ENCODE results near the gene CACNA1C. TPM values are rescaled to one million over a fixed set of nuclear protein-coding genes. Genes with fewer than 3 reads are reported as not detected.

CACNA1C gene
- total and polyA plus RNA-seq, 5 donors = 34.6 to 163 (median 123) TPM

GRCh38 chr12:2586156-2587038, 533.6 kb downstream of the CACNA1C start:
- Histone ChIP-seq H3K27ac (ENCODE audit: low read length) (no peak overlapping the region), H3K4me3 (ENCODE audit: low read length) (no peak overlapping the region), H3K27me3 (ENCODE audit: control insufficient read depth, insufficient read depth) (no peaks in the 10 kb centered on the region), H3K9me3 (ENCODE audit: control insufficient read depth, low read length) (no peaks in the 10 kb centered on the region), H3K4me1 (ENCODE audit: control insufficient read depth, insufficient read depth, low read length) (no peaks in the 10 kb centered on the region)
- ATAC-seq (peak in 1 of 2 donors; percentile 22), DNase-seq (no peak)
- intact Hi-C loops (cut with DNase I) = loop anchor here in 1 of 4 donors (10.0 kb wide), 1 partner anchor 542 kb away; no protein-coding TSS in a partner anchor
- WGBS = 68% methylated on average over 12 of the region's 12 CpGs

GRCh38 chr12:2588345-2588744, 535.6 kb downstream of the CACNA1C start:
- no peak overlapping the region for H3K4me3 ChIP-seq (ENCODE audit: low read length)
- no peak for ATAC-seq
- peaks cover 3% of the 10 kb centered on the region for H3K9me3 ChIP-seq (ENCODE audit: control insufficient read depth, low read length)
- H3K27ac ChIP-seq (ENCODE audit: low read length) = no peak overlapping the region
- intact Hi-C loops (cut with DNase I) = loop anchor here in 1 of 4 donors (10.0 kb wide), 1 partner anchor 544 kb away; no protein-coding TSS in a partner anchor
- no peaks in the 10 kb centered on the region for H3K27me3 ChIP-seq (ENCODE audit: control insufficient read depth, insufficient read depth)
- H3K4me1 ChIP-seq (ENCODE audit: control insufficient read depth, insufficient read depth, low read length) = no peaks in the 10 kb centered on the region
- no peak for DNase-seq
- WGBS = 85% methylated on average over 7 of the region's 7 CpGs

GRCh38 chr12:2589381-2589780, 536.6 kb downstream of the CACNA1C start:
- Histone ChIP-seq H3K4me1 (ENCODE audit: control insufficient read depth, insufficient read depth, low read length) (no peaks in the 10 kb centered on the region), H3K27me3 (ENCODE audit: control insufficient read depth, insufficient read depth) (no peaks in the 10 kb centered on the region), H3K9me3 (ENCODE audit: control insufficient read depth, low read length) (peaks cover 3% of the 10 kb centered on the region), H3K27ac (ENCODE audit: low read length) (no peak overlapping the region), H3K4me3 (ENCODE audit: low read length) (no peak overlapping the region)
- no peak for ATAC-seq
- intact Hi-C loops (cut with DNase I) = loop anchor here in 1 of 4 donors (10.0 kb wide), 1 partner anchor 545 kb away; no protein-coding TSS in a partner anchor
- 93% methylated on average over 11 of the region's 11 CpGs for WGBS
- no peak for DNase-seq

GRCh38 chr12:2593045-2593444, 540.3 kb downstream of the CACNA1C start:
- DNase-seq = no peak
- intact Hi-C loops (cut with DNase I) = no loop called here
- Histone ChIP-seq H3K4me3 (ENCODE audit: low read length) (no peak overlapping the region), H3K4me1 (ENCODE audit: control insufficient read depth, insufficient read depth, low read length) (no peaks in the 10 kb centered on the region), H3K27me3 (ENCODE audit: control insufficient read depth, insufficient read depth) (no peaks in the 10 kb centered on the region), H3K9me3 (ENCODE audit: control insufficient read depth, low read length) (peaks cover 3% of the 10 kb centered on the region), H3K27ac (ENCODE audit: low read length) (no peak overlapping the region)
- no peak for ATAC-seq
- WGBS = 97% methylated on average over 5 of the region's 5 CpGs

GRCh38 chr12:2596441-2596840, 543.7 kb downstream of the CACNA1C start:
- intact Hi-C loops (cut with DNase I) = no loop called here
- no peak for ATAC-seq
- WGBS = 94% methylated on average over 6 of the region's 6 CpGs
- Histone ChIP-seq H3K9me3 (ENCODE audit: control insufficient read depth, low read length) (peaks cover 3% of the 10 kb centered on the region), H3K4me3 (ENCODE audit: low read length) (no peak overlapping the region), H3K27ac (ENCODE audit: low read length) (no peak overlapping the region), H3K4me1 (ENCODE audit: control insufficient read depth, insufficient read depth, low read length) (no peaks in the 10 kb centered on the region), H3K27me3 (ENCODE audit: control insufficient read depth, insufficient read depth) (no peaks in the 10 kb centered on the region)
- no peak for DNase-seq

- no peaks in the 10 kb centered on the region for H3K9me3 ChIP-seq (ENCODE audit: control insufficient read depth, low read length)
Measured at GRCh38 chr12:2605301-2605700, 552.5 kb downstream of the CACNA1C start.

GRCh38 chr12:2606186-2606910, 553.6 kb downstream of the CACNA1C start:
- Histone ChIP-seq H3K4me3 (ENCODE audit: low read length) (no peak overlapping the region), H3K4me1 (ENCODE audit: control insufficient read depth, insufficient read depth, low read length) (no peaks in the 10 kb centered on the region), H3K9me3 (ENCODE audit: control insufficient read depth, low read length) (no peaks in the 10 kb centered on the region), H3K27me3 (ENCODE audit: control insufficient read depth, insufficient read depth) (no peaks in the 10 kb centered on the region), H3K27ac (ENCODE audit: low read length) (no peak overlapping the region)
- intact Hi-C loops (cut with DNase I) = no loop called here
- 91% methylated on average over 17 of the region's 17 CpGs for WGBS
- no peak for ATAC-seq
- no peak for DNase-seq

More at GRCh38 chr12:2605301-2605700, 552.5 kb downstream of the CACNA1C start:
- no peak for DNase-seq
- no peak overlapping the region for H3K27ac ChIP-seq (ENCODE audit: low read length)
- H3K4me1 ChIP-seq (ENCODE audit: control insufficient read depth, insufficient read depth, low read length) = no peaks in the 10 kb centered on the region
- ATAC-seq = no peak
- no peak overlapping the region for H3K4me3 ChIP-seq (ENCODE audit: low read length)
- H3K27me3 ChIP-seq (ENCODE audit: control insufficient read depth, insufficient read depth) = no peaks in the 10 kb centered on the region
- 90% methylated on average over 8 of the region's 8 CpGs for WGBS
- intact Hi-C loops (cut with DNase I) = no loop called here

GRCh38 chr12:2607881-2608607, 555.3 kb downstream of the CACNA1C start:
- H3K4me3 ChIP-seq (ENCODE audit: low read length) = no peak overlapping the region
- H3K9me3 ChIP-seq (ENCODE audit: control insufficient read depth, low read length) = no peaks in the 10 kb centered on the region
- intact Hi-C loops (cut with DNase I) = no loop called here
- no peak for ATAC-seq
- 88% methylated on average over 10 of the region's 10 CpGs for WGBS
- no peaks in the 10 kb centered on the region for H3K27me3 ChIP-seq (ENCODE audit: control insufficient read depth, insufficient read depth)
- no peaks in the 10 kb centered on the region for H3K4me1 ChIP-seq (ENCODE audit: control insufficient read depth, insufficient read depth, low read length)
- no peak for DNase-seq
- H3K27ac ChIP-seq (ENCODE audit: low read length) = no peak overlapping the region

GRCh38 chr12:2608608-2608945, 555.8 kb downstream of the CACNA1C start:
- Histone ChIP-seq H3K27ac (ENCODE audit: low read length) (no peak overlapping the region), H3K9me3 (ENCODE audit: control insufficient read depth, low read length) (no peaks in the 10 kb centered on the region), H3K27me3 (ENCODE audit: control insufficient read depth, insufficient read depth) (no peaks in the 10 kb centered on the region), H3K4me3 (ENCODE audit: low read length) (no peak overlapping the region), H3K4me1 (ENCODE audit: control insufficient read depth, insufficient read depth, low read length) (no peaks in the 10 kb centered on the region)
- DNase-seq = no peak
- 93% methylated on average over 12 of the region's 12 CpGs for WGBS
- no peak for ATAC-seq
- intact Hi-C loops (cut with DNase I) = no loop called here

GRCh38 chr12:2609020-2609419, 556.2 kb downstream of the CACNA1C start:
- Histone ChIP-seq H3K9me3 (ENCODE audit: control insufficient read depth, low read length) (no peaks in the 10 kb centered on the region), H3K27ac (ENCODE audit: low read length) (no peak overlapping the region), H3K27me3 (ENCODE audit: control insufficient read depth, insufficient read depth) (no peaks in the 10 kb centered on the region), H3K4me3 (ENCODE audit: low read length) (no peak overlapping the region), H3K4me1 (ENCODE audit: control insufficient read depth, insufficient read depth, low read length) (no peaks in the 10 kb centered on the region)
- ATAC-seq (no peak), DNase-seq (peak in 1 of 3 donors; percentile 40)
- intact Hi-C loops (cut with DNase I) = no loop called here
- WGBS = 68% methylated on average over 12 of the region's 12 CpGs

- intact Hi-C loops (cut with DNase I) = no loop called here
- 96% methylated on average over 11 of the region's 11 CpGs for WGBS
- Histone ChIP-seq H3K27me3 (ENCODE audit: control insufficient read depth, insufficient read depth) (no peaks in the 10 kb centered on the region), H3K4me3 (ENCODE audit: low read length) (no peak overlapping the region), H3K4me1 (ENCODE audit: control insufficient read depth, insufficient read depth, low read length) (no peaks in the 10 kb centered on the region), H3K9me3 (ENCODE audit: control insufficient read depth, low read length) (no peaks in the 10 kb centered on the region), H3K27ac (ENCODE audit: low read length) (no peak overlapping the region)
- no peak for DNase-seq
- ATAC-seq = no peak
Measured at GRCh38 chr12:2610358-2610757, 557.6 kb downstream of the CACNA1C start.
